GM18498 (cell line): ENCODE measurements around the gene ZNF410.
A peak's percentile ranks its signal among the peaks of the same experiment; 100 is the strongest.
"Not testable (repeated sequence)": the region's sequence is repeated elsewhere in the genome, so short reads cannot be mapped to it uniquely, and the experiment has no call there.

Source experiments
- ATAC-seq: cut with Tn5 transposase; IDR thresholded peaks from one replicate; pipeline ENCODE4 v1.9.1; 2021; ENCODE audit warnings: mild to moderate bottlenecking, moderate library complexity; ENCODE audit not compliant: unreplicated experiment

The ZNF410 gene

GRCh38 chr14:73886449-73887317 is at the start of gene ZNF410:
ZNF410 (plus strand) TSS chr14:73886859; CDS start chr14:73892176, 5,317 bp downstream.
- ATAC-seq, result peak; percentile 98

DNA sequence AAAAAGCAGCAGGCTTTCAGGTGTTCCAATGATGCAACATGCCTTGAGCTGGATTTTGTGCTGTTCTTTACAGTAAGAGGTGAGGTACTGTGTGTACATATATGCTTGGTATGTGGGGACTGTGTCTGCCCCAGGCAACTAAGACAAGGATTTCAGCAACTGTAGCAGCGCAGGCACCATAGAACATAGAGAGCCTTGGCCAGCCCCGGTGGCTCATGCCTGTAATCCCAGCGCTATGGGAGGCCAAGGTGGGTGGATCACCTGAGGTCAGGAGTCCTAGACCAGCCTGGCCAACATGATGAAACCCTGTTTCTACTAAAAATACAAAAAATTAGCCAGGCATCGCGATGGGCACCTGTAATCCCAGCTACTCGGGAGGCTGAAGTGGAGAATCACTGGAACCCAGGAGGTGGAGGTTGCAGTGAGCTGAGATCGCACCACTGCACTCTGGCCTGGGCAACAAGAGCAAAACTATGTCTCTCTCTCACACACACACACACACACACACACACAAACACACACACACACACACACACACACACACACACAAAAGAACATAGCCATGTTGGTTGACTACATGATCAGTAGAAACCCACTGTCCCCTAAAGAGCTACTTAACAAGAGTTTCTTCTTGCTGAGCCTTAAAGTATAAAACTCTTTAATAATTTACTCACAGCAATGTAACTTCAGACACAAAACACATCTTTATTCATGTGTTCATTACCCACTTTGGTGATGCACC is 48.2 kb upstream of the ZNF410 start:
- not testable (repeated sequence) for ATAC-seq

GRCh38 chr14:73842201-73842600 is 44.5 kb upstream of the ZNF410 start:
- no peak for ATAC-seq

GRCh38 chr14:73842851-73843250 is 43.8 kb upstream of the ZNF410 start:
- ATAC-seq, result no peak

- no peak for ATAC-seq
These were observed 43.4 kb upstream of the ZNF410 start for GRCh38 chr14:73843296-73843695.

- no peak for ATAC-seq
These were observed 39.7 kb upstream of the ZNF410 start for GRCh38 chr14:73846947-73847346.

DNA sequence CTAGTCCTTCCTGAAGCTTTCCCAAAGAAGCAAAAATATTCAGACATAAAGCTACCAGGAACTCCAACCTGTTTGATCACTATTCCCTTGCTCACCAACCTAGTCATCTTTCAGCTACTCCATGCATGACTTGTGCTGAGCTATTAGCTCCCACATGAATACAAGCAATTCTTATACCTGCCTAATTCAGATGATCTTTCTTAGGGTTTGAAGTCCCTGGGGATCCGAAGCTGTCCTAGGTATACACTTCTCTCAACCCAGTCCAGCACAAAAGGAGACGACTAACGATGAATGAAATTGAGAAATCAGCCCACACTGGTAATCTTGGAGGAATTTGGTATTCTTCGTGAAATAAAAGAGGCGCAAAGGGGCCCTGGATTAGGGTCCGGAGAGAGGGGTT is 35.7 kb upstream of the ZNF410 start:
- ATAC-seq, result no peak

DNA sequence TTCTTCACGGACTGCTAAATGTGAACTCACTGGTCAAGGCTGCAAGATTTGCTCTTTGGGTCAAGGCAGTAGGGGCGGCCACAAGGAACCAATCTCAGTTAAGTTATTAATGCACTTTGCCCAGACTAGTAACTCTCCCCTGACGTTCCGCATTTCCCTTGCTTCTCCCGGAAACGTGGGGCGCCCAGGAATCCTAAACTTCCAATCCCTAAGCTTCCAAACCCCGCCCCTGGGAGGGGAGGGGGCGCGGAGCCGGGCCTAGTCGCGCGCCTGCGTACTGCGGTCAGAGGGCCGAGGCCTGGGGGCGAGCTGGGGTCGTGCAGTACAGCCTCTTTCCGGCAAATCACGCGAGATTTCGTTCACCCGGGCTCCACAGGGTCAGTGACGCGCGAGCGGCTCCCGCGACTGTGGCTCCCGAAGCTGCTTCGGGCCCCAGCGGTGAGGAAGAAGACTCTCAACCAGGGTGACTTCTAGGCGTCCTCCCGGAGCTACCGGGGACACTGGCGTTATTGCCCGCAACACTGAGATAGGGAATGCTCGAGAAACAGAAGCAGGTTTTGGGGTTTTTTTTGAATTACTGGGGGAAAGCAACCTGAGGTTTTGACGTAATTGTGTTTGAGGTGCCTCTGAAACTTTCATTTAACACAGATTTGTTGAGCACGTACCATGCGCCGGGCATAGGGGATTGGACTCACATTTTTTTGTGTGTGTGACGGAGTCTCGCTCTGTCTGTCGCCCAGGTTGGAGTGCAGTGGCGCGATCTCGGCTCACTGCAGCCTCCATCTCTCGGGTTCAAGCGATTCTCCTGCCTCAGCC is 34.9 kb upstream of the ZNF410 start, which contains the start of gene PTGR2:
TSS of gene PTGR2 (plus strand) at position 265 of the 816 bp plus-strand sequence. CDS start 7,032 bp downstream, outside the sequence.
- ATAC-seq, result peak; percentile 91

DNA sequence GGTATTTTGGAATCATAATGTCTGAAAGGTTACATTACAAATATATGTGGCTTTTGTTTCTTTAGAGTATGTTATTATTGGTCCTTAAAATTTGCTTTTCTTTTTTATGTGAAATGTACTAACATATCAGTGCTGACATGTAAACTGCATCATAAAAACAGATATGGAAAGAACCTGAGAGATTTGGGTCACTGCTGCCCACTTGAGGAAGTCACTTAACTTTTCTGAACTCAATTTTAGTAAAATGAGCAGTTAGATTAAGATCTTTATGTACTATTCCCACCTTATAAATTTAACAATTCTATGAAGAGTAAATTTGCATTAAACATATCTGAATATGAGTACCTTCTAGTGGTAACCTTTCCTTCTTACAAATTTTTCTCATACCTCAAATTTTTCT is 27.5 kb upstream of the ZNF410 start:
- no peak for ATAC-seq

- no peak for ATAC-seq
These were observed 25.6 kb upstream of the ZNF410 start for GRCh38 chr14:73861073-73861472.

DNA sequence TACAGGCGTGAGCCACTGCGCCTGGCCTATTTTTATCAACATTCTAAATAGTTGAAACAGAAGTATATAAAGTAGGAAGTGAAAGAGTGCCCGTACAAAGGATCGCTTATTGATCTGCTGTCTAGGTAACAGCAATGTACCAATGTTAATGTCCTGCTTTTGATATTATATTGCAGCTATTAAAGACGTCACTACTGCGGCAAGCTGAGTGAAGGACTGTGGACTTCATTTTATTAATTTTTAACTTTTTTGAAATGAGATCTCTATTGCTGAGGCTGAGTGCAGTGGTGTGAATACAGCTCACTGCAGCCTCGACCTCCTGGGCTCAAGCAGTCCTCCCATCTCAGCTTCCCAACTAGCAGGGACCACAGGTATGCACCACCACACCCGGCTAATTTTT is 24.2 kb upstream of the ZNF410 start:
- ATAC-seq, result no peak

DNA sequence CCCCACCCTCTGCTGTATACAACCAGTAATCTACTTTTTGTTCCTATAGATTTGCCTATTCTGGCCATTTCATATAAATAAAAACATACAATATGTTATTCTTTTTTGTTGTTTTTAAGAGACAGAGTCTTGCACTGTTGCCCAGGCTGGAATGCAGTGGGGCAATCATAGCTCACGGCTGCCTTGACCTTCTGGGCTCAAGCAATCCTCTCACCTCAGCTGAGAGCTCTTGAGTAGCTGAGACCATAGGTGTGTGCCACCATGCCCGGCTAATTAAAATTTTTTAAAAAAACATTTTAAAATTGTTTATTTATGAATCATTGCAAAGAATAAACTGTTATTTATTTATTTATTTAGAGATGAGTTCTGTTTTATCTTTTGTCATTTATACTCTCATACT is 23.4 kb upstream of the ZNF410 start:
- ATAC-seq, result no peak

GRCh38 chr14:73865534-73866113 is 21.0 kb upstream of the ZNF410 start:
- no peak for ATAC-seq

GRCh38 chr14:73869754-73870153 is 16.9 kb upstream of the ZNF410 start:
- ATAC-seq, result not testable (repeated sequence)

- ATAC-seq, result no peak
These were observed 16.0 kb upstream of the ZNF410 start for GRCh38 chr14:73870525-73871235.

GRCh38 chr14:73873660-73874059 is 13.0 kb upstream of the ZNF410 start:
- ATAC-seq, result no peak

- no peak for ATAC-seq
These were observed 8.9 kb upstream of the ZNF410 start for GRCh38 chr14:73877790-73878189.

GRCh38 chr14:73878436-73878835 is 8.2 kb upstream of the ZNF410 start:
- no peak for ATAC-seq

- no peak for ATAC-seq
These were observed 7.6 kb upstream of the ZNF410 start for GRCh38 chr14:73879027-73879426.
